A549 (cell line): ENCODE data around the gene CDKN1A.

ENCODE experiments used
- BHLHE40 ChIP-seq: IDR thresholded peaks from 2 replicates; pipeline ENCODE4 v1.6.1; 2012; ENCODE audit warnings: low read depth, low read length, inconsistent platforms
- CTCF ChIP-seq: fragments of >200 bp; sonication (Bioruptor Twin); formaldehyde crosslinking; IDR thresholded peaks from 3 replicates; pipeline ENCODE4 v1.5.1; 2016
- EP300 ChIP-seq, 2 experiments: fragments of >200 bp; sonication (Bioruptor Twin); formaldehyde crosslinking; IDR thresholded peaks; 2 replicates in 1 of 2; 3 replicates in 1 of 2; pipeline ENCODE4 v1.6.1; 2016 to 2017
- FOXS1 ChIP-seq: fragments of 250-450 bp; sonication (Bioruptor Pico); IDR thresholded peaks from 2 replicates; pipeline ENCODE4 v1.5.0; 2020; ENCODE audit warnings: mild to moderate bottlenecking, moderate library complexity
- MYC ChIP-seq: IDR thresholded peaks from 2 replicates; pipeline ENCODE4 v1.6.1; 2012; ENCODE audit warnings: mild to moderate bottlenecking, inconsistent platforms, low read length, improper control_type of control experiment, borderline replicate concordance
- NPAS2 ChIP-seq: fragments of 250-450 bp; sonication (Bioruptor Pico); IDR thresholded peaks from 2 replicates; pipeline ENCODE4 v1.8.0; 2022; ENCODE audit warnings: mild to moderate bottlenecking, moderate library complexity, borderline replicate concordance
- POLR2A ChIP-seq: IDR thresholded peaks from 2 replicates; pipeline ENCODE4 v1.6.1; 2012; ENCODE audit warnings: mild to moderate bottlenecking, low read length
- REST ChIP-seq: fragments of 200-600 bp; sonication (generic); IDR thresholded peaks from 2 replicates; pipeline ENCODE4 v1.6.1; 2016; ENCODE audit warnings: antibody characterized with exemption, mild to moderate bottlenecking, moderate library complexity

- TF ChIP-seq MYC (no peak), CTCF (no peak), BHLHE40 (no peak), NPAS2 (CRISPR knock-in tag) (no peak), POLR2A (no peak), EP300 (IDR thresholded peaks at IDR 0.05) (no peak), FOXS1 (no peak), REST (no peak)
Measured at GRCh38 chr6:36657271-36657670, 21.2 kb upstream of the CDKN1A start.
